HS-27A (cell line): ENCODE measurements around the gene BCO2.
"Not testable (repeated sequence)": the region's sequence is repeated elsewhere in the genome, so short reads cannot be mapped to it uniquely, and the experiment has no call there.

Source experiments
- DNase-seq: peaks from one replicate; pipeline ENCODE4 v3.0.0-alpha.2; 2012; ENCODE audit warnings: low read depth, missing footprints

Gene BCO2, protein sequence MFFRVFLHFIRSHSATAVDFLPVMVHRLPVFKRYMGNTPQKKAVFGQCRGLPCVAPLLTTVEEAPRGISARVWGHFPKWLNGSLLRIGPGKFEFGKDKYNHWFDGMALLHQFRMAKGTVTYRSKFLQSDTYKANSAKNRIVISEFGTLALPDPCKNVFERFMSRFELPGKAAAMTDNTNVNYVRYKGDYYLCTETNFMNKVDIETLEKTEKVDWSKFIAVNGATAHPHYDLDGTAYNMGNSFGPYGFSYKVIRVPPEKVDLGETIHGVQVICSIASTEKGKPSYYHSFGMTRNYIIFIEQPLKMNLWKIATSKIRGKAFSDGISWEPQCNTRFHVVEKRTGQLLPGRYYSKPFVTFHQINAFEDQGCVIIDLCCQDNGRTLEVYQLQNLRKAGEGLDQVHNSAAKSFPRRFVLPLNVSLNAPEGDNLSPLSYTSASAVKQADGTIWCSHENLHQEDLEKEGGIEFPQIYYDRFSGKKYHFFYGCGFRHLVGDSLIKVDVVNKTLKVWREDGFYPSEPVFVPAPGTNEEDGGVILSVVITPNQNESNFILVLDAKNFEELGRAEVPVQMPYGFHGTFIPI

GRCh38 chr11:112174789-112175598, at the start of gene BCO2:
BCO2 (plus strand) TSS chr11:112175512; CDS start chr11:112175602, 90 bp downstream.
- no peak for DNase-seq

DNA sequence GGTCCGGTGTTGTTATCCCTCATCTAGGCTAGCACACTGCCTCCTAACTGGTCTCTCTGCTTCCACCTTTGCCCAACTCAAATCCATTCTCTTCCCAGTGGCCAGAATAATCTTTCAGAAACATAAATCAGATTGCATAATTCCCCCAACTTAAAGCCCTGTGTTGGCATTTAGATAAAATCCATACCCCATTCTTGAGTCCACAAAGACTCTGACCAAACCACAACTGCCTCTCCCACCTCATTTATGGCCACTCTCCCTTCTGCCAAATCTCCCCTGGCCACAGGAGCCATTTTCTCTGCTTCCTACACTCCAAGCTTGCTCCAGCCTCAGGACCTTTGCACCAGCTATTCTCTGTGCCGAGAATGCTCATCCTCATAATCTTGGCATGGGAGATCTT, 48.3 kb upstream of the BCO2 start:
- no peak for DNase-seq

DNA sequence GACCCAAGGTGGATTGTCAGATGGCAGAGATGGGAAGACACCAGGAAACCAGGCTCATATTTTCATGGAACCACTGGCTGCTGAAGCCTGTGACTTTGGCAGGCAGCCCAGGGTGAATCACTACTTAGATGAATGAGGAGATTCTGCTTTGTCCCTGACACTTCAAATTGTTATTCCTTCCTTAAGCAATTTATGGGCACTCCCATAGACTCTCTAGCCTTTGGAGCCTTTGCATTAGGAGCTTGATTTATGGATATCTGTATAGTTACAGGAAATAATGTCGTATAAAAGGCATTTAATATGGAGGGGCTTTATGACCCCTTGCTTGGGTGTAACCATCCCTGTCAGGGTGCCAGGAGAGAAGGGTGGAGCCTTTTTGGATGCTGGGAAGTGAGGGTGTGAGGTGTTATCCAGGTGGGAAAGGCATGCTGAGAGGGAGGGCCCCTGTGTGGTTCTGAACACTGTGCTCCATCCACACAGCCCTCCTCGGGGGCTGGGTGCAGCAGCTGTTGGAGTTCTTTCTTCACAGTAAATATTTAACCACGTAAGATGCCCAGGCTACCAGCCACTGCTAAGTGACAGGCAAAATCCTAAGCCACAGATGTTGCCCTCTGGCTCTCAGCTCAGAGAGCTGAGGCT, 46.7 kb upstream of the BCO2 start:
- DNase-seq = peak; percentile 48

DNA sequence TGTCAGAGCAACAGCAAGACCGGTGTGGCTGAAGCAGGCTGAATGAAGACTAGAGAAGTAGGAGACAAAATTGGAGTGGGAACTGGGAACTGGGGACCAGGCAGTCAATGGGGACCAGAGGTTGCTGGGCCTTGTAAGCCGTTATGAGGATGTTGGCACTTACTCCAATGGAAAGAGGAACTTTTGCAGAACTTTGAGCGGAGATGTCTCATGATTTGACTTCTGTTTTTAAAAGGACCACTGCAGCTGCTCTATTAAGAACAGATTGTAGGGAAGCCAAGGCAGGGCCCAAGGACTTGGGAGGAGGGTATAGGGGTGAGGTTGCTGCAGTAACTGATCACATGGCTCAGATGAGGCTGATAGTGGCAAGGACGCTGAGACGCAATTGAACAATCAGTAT, 45.7 kb upstream of the BCO2 start:
- no peak for DNase-seq

GRCh38 chr11:112132737-112133136, 42.6 kb upstream of the BCO2 start:
- no peak for DNase-seq

GRCh38 chr11:112134473-112134872, 40.8 kb upstream of the BCO2 start:
- DNase-seq = no peak

DNA sequence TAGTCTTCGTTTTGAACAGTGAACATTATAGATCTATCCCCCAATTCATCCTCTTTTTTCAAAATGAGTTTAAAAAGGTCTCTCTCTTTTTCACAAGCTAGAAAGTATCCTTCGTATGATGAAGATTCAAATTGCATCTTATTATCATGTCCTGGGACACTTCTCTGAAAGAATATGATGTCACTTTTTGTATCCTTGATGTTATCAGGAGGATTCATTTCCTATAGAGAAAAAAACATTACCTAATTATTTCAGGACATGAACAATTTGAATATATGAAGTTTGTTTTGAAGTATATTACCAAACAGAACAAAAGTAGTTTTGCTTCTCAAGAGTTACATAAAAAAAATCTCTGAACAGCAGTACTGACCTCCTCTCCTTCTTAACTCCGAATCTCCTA, 31.7 kb upstream of the BCO2 start:
- no peak for DNase-seq

- DNase-seq = no peak
Observed at GRCh38 chr11:112150517-112150916, 24.8 kb upstream of the BCO2 start.

GRCh38 chr11:112156153-112156955, 19.0 kb upstream of the BCO2 start:
- DNase-seq = no peak

GRCh38 chr11:112156956-112157766, 18.2 kb upstream of the BCO2 start:
- DNase-seq = peak; percentile 84

- DNase-seq = no peak
Observed at GRCh38 chr11:112159098-112160065, 15.9 kb upstream of the BCO2 start.

- no peak for DNase-seq
Observed at GRCh38 chr11:112160091-112160848, 15.0 kb upstream of the BCO2 start.

DNA sequence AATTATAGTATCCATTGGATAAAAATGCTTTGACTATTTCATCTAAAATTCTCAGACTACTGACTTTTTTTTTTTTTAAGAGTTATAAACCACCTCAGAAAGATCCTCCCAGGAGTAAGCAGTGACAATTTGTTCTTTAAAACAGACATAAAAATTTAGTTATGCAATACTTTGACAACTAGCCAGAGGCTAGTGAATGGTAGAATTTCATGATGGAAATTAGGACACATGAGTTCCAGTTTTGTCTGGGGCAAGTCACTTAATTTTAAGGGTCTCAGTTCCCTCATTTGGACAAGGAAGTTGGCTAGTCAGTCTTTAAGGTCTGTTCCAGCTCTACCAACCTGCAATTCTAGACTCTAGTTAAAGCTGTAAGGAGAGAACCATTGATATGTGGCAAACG, 14.3 kb upstream of the BCO2 start:
- DNase-seq = no peak

DNA sequence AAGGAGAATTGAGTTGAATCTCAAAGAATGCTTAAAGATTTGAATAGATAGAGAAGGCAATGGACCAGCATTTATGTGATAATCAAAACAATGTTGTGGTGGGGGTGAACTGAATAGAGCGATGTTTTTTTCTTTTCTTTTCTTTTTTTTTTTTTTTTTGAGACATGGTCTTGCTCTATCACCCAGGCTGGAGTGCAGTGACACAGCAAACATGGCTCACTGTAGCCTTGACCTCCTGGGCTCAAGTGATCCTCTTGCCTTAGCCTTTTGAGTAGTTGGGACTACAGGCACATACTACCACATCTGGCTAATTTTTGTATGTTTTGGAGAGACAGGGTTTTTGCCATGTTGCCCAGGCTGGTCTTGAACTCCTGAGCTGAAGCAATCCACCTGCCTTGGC, 13.1 kb upstream of the BCO2 start:
- not testable (repeated sequence) for DNase-seq

- DNase-seq = no peak
Observed at GRCh38 chr11:112162761-112163546, 12.4 kb upstream of the BCO2 start.

DNA sequence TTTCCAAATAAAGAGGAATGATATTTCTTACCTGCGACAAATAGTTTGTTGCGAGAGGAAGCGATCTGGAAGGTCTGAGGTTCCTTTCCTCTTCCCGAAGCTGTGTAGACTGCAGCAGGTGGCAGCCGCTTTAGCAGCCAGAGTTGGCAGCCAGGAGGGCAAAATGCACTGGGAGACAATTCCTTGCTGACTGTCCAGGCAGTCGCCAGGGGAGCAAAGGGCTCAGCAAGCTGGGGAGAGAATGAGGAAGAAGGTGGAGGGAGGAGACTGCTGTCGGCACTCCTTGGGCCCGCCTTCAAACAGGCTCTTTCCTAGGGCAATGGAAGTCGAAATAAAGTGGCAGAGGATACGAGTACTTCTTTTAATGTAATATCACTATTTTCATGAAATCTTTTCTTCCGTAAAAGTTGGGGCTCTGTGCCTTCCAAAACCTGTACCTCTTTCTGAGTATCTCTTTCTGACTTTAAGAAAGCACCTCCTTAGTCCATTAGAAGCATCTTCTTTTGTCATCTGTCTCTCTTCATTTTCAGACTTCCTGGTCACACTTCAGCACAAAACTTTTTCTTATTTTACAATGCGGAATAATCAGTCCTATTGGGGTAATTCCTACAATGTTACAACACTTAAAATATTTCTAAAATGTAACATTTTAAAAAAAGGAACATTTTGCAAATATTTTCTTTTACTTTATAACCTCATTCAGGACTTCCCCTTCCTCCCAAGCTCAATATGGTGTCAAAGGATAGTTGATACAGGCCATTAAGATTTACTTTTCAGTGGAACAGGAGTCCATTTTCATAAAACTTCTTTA, 11.2 kb upstream of the BCO2 start, which contains the start of gene IL18:
Gene IL18 (minus strand): TSS at position 220 of the 811 bp plus-strand sequence. CDS start 9,041 bp downstream, outside the sequence.
- DNase-seq = no peak

DNA sequence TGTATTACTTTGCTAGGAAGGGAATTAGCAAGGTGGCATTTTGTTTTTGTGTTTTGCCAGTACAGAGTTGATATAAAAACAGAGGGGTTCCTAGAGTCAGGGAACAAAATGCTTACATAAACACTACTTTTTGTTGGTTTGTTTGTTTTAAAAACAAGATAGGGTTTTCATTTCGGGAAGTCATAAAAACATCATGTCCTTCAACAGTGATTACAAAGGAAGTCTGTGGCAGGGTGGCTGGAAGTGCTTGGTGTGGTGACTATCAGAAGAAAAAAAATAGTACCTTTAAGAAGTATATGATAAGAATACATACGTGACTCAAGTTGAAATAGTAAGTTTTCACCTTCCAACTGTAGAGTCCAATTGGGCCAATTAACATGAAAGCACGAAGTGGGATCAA, 10.3 kb upstream of the BCO2 start:
- no peak for DNase-seq
